Measurements from ENCODE around the gene ATP8B3.

Gene ATP8B3

GRCh38 chr19:1819341-1820255 lies 7.5 kb upstream of the ATP8B3 start:
- no peak for TF ChIP-seq CTCF (IDR thresholded peaks at IDR 0.05)

GRCh38 chr19:1818549-1819195 lies 6.6 kb upstream of the ATP8B3 start:
- TF ChIP-seq CTCF (IDR thresholded peaks at IDR 0.05) = no peak

- TF ChIP-seq CTCF (IDR thresholded peaks at IDR 0.05) = no peak
These were observed 5.6 kb upstream of the ATP8B3 start for GRCh38 chr19:1817553-1818179.

GRCh38 chr19:1816530-1817298 lies 4.6 kb upstream of the ATP8B3 start:
- no peak for TF ChIP-seq CTCF (IDR thresholded peaks at IDR 0.05)

- TF ChIP-seq CTCF (IDR thresholded peaks at IDR 0.05) = no peak
These were observed 3.8 kb upstream of the ATP8B3 start for GRCh38 chr19:1815605-1816529.

- TF ChIP-seq CTCF (IDR thresholded peaks at IDR 0.05) = no peak
These were observed 2.9 kb upstream of the ATP8B3 start for GRCh38 chr19:1814833-1815604.

Data from LNCAP (cell line).